DOHH2 (cell line): ENCODE data around the gene ARL15.

Experiments used
- CTCF ChIP-seq: fragments of 200-600 bp; sonication (generic); IDR thresholded peaks from one replicate; pipeline ENCODE4 v1.5.1; 2014; ENCODE audit warnings: antibody characterized with exemption, mild to moderate bottlenecking, low read depth, low read length; ENCODE audit not compliant: poor library complexity, severe bottlenecking
- EZH2phosphoT487 ChIP-seq: fragments of 200-600 bp; sonication (generic); IDR thresholded peaks from 2 replicates; pipeline ENCODE4 v1.6.1; 2017; ENCODE audit warnings: borderline replicate concordance, mild to moderate bottlenecking, antibody characterized with exemption, low read length, moderate library complexity, mixed read lengths

DNA sequence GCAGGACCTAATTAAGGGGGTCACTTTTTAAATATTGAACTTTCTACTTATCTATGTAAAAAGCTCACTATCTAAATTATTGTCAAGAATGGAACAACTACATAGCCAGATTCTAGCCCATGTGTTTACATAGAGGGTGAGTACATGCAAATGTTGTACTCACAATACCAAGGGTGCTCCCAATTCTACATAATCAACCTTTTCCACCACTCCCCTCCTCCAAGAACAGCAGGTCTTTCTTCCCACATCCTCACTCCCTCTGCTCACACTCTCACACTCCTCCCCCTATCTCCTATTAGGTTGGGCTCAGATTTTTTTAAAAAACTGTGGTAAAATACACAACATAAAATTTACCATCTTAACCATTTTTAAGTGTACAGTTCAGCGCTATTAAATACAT is 325.4 kb downstream of the ARL15 start:
- no peak for TF ChIP-seq CTCF
- TF ChIP-seq EZH2phosphoT487: no peak
